ENCODE measurements around the gene ZBTB1. TPM values are rescaled to one million over a fixed set of nuclear protein-coding genes. Genes with fewer than 3 reads are reported as not detected.

ZBTB1 gene
- total RNA-seq, 1 donor from 2014 or later = 53.3 TPM

DNA sequence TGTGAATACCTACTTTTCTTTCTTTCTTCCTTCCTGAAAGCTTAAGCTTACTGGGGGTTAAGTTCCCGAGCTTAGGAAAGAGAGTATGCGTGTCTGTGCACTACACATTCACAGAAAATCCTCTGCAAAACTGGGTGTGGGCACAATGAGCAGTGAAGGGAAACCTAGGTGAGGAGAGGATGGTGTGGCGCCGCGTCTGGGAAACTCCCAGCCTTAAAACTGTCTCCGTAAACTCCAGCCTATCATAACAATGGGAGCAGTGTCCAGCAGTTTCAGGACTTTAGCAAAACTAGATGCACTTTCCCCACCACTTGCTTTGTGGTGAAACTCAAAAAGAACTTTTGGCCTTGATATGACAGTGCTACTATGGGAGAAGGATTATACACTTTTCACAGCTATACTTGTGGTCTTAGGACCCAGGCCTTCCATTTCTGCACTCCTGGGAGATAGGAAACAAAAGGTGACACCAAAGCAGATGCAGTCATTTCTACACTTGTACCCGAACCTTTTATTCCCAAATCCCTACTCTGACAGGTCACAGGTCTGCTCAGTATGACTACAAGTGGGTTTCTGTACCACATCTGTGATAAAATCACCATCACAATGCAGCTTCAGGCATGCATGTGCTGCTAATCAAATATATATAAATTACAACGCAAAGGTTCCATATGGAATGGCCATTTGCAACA, 28.8 kb upstream of the ZBTB1 start:
- Mint-ChIP-seq H3K36me3 (no peaks in the 10 kb centered on the region), H3K27ac (no peak overlapping the region), H3K9me3 (no peaks in the 10 kb centered on the region), H3K4me3 (no peak overlapping the region), H3K27me3 (ENCODE audit: insufficient read depth, low read depth) (peaks cover 2% of the 10 kb centered on the region), H3K4me1 (peaks cover 8% of the 10 kb centered on the region)
- Histone ChIP-seq H3K27me3 (no peaks in the 10 kb centered on the region), H3K79me2 (ENCODE audit: low read depth) (no peaks in the 10 kb centered on the region), H3K4me2 (no peak overlapping the region), H3F3A (ENCODE audit: low read depth) (peaks cover 14% of the 10 kb centered on the region), H2AFZ (replicated peaks) (no peak overlapping the region), H3K9me3 (ENCODE audit: low read depth) (no peaks in the 10 kb centered on the region), H4K20me1 (ENCODE audit: low read depth) (no peaks in the 10 kb centered on the region), H3K4me3 (no peak overlapping the region), H3K9ac (no peak overlapping the region), H3K27ac (peak overlapping the region; percentile 59), H3K4me1 (peaks cover 14% of the 10 kb centered on the region), H3K36me3 (no peaks in the 10 kb centered on the region)
- peak; percentile 12 for DNase-seq (ENCODE audit: low spot score)
- no peak for TF ChIP-seq EZH2phosphoT487 (IDR thresholded peaks at IDR 0.05)
- no peak for TF ChIP-seq EZH2 (IDR thresholded peaks at IDR 0.05)
- TF ChIP-seq, protein P1, sequence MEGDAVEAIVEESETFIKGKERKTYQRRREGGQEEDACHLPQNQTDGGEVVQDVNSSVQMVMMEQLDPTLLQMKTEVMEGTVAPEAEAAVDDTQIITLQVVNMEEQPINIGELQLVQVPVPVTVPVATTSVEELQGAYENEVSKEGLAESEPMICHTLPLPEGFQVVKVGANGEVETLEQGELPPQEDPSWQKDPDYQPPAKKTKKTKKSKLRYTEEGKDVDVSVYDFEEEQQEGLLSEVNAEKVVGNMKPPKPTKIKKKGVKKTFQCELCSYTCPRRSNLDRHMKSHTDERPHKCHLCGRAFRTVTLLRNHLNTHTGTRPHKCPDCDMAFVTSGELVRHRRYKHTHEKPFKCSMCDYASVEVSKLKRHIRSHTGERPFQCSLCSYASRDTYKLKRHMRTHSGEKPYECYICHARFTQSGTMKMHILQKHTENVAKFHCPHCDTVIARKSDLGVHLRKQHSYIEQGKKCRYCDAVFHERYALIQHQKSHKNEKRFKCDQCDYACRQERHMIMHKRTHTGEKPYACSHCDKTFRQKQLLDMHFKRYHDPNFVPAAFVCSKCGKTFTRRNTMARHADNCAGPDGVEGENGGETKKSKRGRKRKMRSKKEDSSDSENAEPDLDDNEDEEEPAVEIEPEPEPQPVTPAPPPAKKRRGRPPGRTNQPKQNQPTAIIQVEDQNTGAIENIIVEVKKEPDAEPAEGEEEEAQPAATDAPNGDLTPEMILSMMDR (IDR thresholded peaks at IDR 0.05) = no peak

DNA sequence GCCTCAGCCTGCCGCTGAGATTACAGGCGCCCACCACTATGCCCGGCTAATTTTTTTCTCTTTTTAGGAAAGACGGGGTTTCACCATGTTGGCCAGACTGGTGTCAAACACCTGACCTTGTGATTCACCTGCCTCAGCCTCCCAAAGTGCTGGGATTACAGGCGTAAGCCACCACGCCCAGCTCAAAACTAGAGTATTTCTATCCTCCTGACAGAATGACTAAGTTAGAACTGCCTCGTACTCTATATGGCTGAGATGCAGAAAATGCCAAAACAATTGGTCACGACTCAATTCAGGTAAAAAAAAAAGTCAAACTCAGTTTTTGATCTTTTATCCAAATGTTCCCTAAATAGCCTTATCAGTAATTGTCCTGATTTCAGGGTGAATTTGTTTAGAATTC, 28.1 kb upstream of the ZBTB1 start:
- Histone ChIP-seq H3K27ac (no peak overlapping the region), H3K4me1 (peaks cover 14% of the 10 kb centered on the region), H3K9ac (no peak overlapping the region), H3K27me3 (no peaks in the 10 kb centered on the region), H3K4me3 (no peak overlapping the region), H3K79me2 (ENCODE audit: low read depth) (no peaks in the 10 kb centered on the region), H3K9me3 (ENCODE audit: low read depth) (no peaks in the 10 kb centered on the region), H3K4me2 (no peak overlapping the region), H3K36me3 (no peaks in the 10 kb centered on the region), H3F3A (ENCODE audit: low read depth) (peaks cover 14% of the 10 kb centered on the region), H2AFZ (replicated peaks) (no peak overlapping the region), H4K20me1 (ENCODE audit: low read depth) (no peaks in the 10 kb centered on the region)
- Mint-ChIP-seq H3K27ac (no peak overlapping the region), H3K9me3 (no peaks in the 10 kb centered on the region), H3K27me3 (ENCODE audit: insufficient read depth, low read depth) (peaks cover 2% of the 10 kb centered on the region), H3K4me1 (peaks cover 8% of the 10 kb centered on the region), H3K4me3 (no peak overlapping the region), H3K36me3 (no peaks in the 10 kb centered on the region)
- no peak for DNase-seq (ENCODE audit: low spot score)
- TF ChIP-seq, protein P1 (IDR thresholded peaks at IDR 0.05) = no peak
- no peak for TF ChIP-seq EZH2phosphoT487 (IDR thresholded peaks at IDR 0.05)
- no peak for TF ChIP-seq EZH2 (IDR thresholded peaks at IDR 0.05)

DNA sequence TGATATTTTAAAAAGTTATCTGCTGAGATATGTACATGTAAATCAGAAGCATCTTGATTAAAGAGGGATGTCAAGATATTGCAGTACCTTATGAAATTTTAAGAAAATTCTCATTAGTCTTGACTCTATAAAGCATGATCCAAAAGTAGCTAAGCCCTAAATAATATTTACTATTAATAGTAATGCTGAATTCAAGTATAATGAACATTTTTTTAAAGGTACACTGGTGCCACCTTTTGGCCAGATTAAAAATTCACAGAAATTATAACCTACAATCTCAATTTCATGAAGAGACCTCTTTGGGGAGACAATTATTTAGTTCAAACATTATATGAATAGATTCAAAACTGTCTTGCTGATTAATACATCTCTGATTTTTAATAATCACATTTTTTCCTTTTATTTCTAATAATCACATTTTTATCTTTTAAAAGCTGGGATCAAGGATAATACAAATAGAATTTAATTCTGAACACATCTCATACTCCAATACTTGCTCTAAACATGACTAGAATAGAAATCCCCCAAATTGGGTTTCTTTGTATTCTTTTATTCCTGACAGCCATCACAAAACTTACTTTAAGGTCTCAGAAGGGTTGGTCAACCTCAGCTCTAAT, 25.8 kb upstream of the ZBTB1 start:
- no peak for DNase-seq (ENCODE audit: low spot score)
- Mint-ChIP-seq H3K9me3 (no peaks in the 10 kb centered on the region), H3K36me3 (no peaks in the 10 kb centered on the region), H3K27me3 (ENCODE audit: insufficient read depth, low read depth) (peaks cover 2% of the 10 kb centered on the region), H3K4me1 (peaks cover 8% of the 10 kb centered on the region), H3K27ac (no peak overlapping the region), H3K4me3 (no peak overlapping the region)
- TF ChIP-seq, protein P1 (IDR thresholded peaks at IDR 0.05) = peak; percentile 43
- no peak for TF ChIP-seq EZH2phosphoT487 (IDR thresholded peaks at IDR 0.05)
- H3K27ac ChIP-seq = no peak overlapping the region
- H3K79me2 ChIP-seq (ENCODE audit: low read depth) = no peaks in the 10 kb centered on the region
- no peaks in the 10 kb centered on the region for H4K20me1 ChIP-seq (ENCODE audit: low read depth)
- H3K36me3 ChIP-seq = no peaks in the 10 kb centered on the region
- H3K9me3 ChIP-seq (ENCODE audit: low read depth) = no peaks in the 10 kb centered on the region
- H3K4me2 ChIP-seq = no peak overlapping the region
- no peak overlapping the region for H3K9ac ChIP-seq
- H2AFZ ChIP-seq (replicated peaks) = no peak overlapping the region
- no peaks in the 10 kb centered on the region for H3K27me3 ChIP-seq
- H3F3A ChIP-seq (ENCODE audit: low read depth) = peaks cover 14% of the 10 kb centered on the region
- peaks cover 14% of the 10 kb centered on the region for H3K4me1 ChIP-seq
- H3K4me3 ChIP-seq = no peak overlapping the region
